ENCODE measurements around the gene RUVBL2.

RUVBL2 gene

DNA sequence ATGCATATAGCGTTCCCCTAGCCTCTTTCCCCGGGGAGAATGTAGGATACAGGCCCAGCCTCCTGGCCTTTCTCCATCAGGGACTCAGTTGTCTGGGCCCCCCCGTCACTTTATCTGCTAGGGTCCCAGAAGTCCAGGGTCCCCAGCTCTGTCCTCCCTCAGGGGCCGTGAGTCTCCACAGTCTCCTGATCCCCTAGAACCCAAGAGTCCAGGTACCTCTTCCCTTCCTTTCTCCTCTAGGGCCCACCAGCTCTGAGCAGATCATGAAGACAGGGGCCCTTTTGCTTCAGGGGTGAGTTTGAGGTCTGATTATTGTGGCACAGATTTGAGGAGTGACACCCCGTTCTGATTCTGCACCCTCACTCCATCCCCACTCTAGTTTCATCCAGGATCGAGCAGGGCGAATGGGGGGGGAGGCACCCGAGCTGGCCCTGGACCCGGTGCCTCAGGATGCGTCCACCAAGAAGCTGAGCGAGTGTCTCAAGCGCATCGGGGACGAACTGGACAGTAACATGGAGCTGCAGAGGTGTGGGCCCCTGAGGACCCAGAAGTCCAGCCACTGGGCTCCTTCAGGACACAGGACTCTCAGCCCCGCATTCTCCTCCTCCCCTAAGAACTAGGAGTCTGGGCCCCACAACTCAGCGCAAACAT lies 38.3 kb upstream of the RUVBL2 start:
- Histone ChIP-seq H3K27me3 (ENCODE audit: insufficient read depth, low read depth, severe bottlenecking) (no peaks in the 10 kb centered on the region), H3K27ac (peak overlapping the region; percentile 97), H3K9me3 (ENCODE audit: severe bottlenecking) (no peaks in the 10 kb centered on the region), H3K36me3 (peaks cover 24% of the 10 kb centered on the region), H3K4me3 (ENCODE audit: low read depth, low read length) (peak overlapping the region; percentile 96)
- TF ChIP-seq, protein P1, sequence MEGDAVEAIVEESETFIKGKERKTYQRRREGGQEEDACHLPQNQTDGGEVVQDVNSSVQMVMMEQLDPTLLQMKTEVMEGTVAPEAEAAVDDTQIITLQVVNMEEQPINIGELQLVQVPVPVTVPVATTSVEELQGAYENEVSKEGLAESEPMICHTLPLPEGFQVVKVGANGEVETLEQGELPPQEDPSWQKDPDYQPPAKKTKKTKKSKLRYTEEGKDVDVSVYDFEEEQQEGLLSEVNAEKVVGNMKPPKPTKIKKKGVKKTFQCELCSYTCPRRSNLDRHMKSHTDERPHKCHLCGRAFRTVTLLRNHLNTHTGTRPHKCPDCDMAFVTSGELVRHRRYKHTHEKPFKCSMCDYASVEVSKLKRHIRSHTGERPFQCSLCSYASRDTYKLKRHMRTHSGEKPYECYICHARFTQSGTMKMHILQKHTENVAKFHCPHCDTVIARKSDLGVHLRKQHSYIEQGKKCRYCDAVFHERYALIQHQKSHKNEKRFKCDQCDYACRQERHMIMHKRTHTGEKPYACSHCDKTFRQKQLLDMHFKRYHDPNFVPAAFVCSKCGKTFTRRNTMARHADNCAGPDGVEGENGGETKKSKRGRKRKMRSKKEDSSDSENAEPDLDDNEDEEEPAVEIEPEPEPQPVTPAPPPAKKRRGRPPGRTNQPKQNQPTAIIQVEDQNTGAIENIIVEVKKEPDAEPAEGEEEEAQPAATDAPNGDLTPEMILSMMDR (IDR thresholded peaks at IDR 0.05; ENCODE audit: low read depth, low read length), result no peak
- DNase-seq, result no peak

GRCh38 chr19:48958006-48958405 lies 35.7 kb upstream of the RUVBL2 start:
- TF ChIP-seq, protein P1 (IDR thresholded peaks at IDR 0.05; ENCODE audit: low read depth, low read length), result no peak
- no peak for DNase-seq
- Histone ChIP-seq H3K4me3 (ENCODE audit: low read depth, low read length) (no peak overlapping the region), H3K27ac (no peak overlapping the region), H3K27me3 (ENCODE audit: insufficient read depth, low read depth, severe bottlenecking) (no peaks in the 10 kb centered on the region), H3K9me3 (ENCODE audit: severe bottlenecking) (no peaks in the 10 kb centered on the region), H3K36me3 (peaks cover 30% of the 10 kb centered on the region)

- Histone ChIP-seq H3K9me3 (ENCODE audit: severe bottlenecking) (no peaks in the 10 kb centered on the region), H3K27ac (no peak overlapping the region), H3K36me3 (peaks cover 30% of the 10 kb centered on the region), H3K4me3 (ENCODE audit: low read depth, low read length) (no peak overlapping the region), H3K27me3 (ENCODE audit: insufficient read depth, low read depth, severe bottlenecking) (no peaks in the 10 kb centered on the region)
- TF ChIP-seq, protein P1 (IDR thresholded peaks at IDR 0.05; ENCODE audit: low read depth, low read length), result no peak
- no peak for DNase-seq
Observed at GRCh38 chr19:48959341-48960239, 34.1 kb upstream of the RUVBL2 start.

GRCh38 chr19:48961051-48961649 lies 32.5 kb upstream of the RUVBL2 start:
- DNase-seq, result no peak
- TF ChIP-seq, protein P1 (IDR thresholded peaks at IDR 0.05; ENCODE audit: low read depth, low read length), result no peak
- Histone ChIP-seq H3K27me3 (ENCODE audit: insufficient read depth, low read depth, severe bottlenecking) (no peaks in the 10 kb centered on the region), H3K27ac (no peak overlapping the region), H3K9me3 (ENCODE audit: severe bottlenecking) (no peaks in the 10 kb centered on the region), H3K4me3 (ENCODE audit: low read depth, low read length) (no peak overlapping the region), H3K36me3 (peaks cover 27% of the 10 kb centered on the region)

DNA sequence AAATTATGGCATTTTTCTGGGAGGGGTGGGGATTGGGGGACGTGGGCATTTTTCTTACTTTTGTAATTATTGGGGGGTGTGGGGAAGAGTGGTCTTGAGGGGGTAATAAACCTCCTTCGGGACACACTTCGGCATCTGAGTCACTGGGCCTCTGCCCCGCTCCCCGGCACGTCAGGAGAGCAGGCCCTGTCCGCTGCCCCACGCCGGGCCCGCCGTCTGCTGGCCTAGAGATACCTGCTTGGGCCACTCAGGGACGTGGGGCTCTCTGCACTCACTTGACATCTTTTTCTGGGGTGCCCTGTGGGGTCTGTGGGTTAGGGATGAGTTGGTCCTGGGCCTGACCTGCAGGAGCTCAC lies 32.0 kb upstream of the RUVBL2 start:
- Histone ChIP-seq H3K36me3 (peaks cover 29% of the 10 kb centered on the region), H3K9me3 (ENCODE audit: severe bottlenecking) (peaks cover 4% of the 10 kb centered on the region), H3K27me3 (ENCODE audit: insufficient read depth, low read depth, severe bottlenecking) (no peaks in the 10 kb centered on the region), H3K27ac (peak overlapping the region; percentile 19; the same call in 1 of the 2 replicates), H3K4me3 (ENCODE audit: low read depth, low read length) (no peak overlapping the region)
- no peak for DNase-seq
- TF ChIP-seq, protein P1 (IDR thresholded peaks at IDR 0.05; ENCODE audit: low read depth, low read length), result no peak
